SK-N-SH (cell line): ENCODE data around the gene PIBF1. TPM values are rescaled to one million over a fixed set of nuclear protein-coding genes. Genes with fewer than 3 reads are reported as not detected.

Source experiments
- CTCF ChIA-PET: fragments of 300-600, 350-600 bp; formaldehyde crosslinking; extraction: SDS; loops from one replicate; lab custom pipeline; 2021; lab: Yijun Ruan, JAX
- POLR2A ChIA-PET: fragments of 350-600 bp; sonication (Branson Sonifier 250); formaldehyde crosslinking; extraction: SDS; loops from one replicate; lab custom pipeline; 2020; ENCODE audit warnings: antibody characterized with exemption, inconsistent platforms; lab: Yijun Ruan, JAX
- DNase-seq: peaks from one replicate; pipeline ENCODE4 v3.0.0; 2012
- H2AFZ ChIP-seq: fragments of 200-600 bp; sonication (generic); 2 replicates; pipeline ENCODE4 v1.8.1; 2016; ENCODE audit warnings: antibody characterized with exemption, mild to moderate bottlenecking, low read depth
- H3F3A ChIP-seq: fragments of 200-600 bp; sonication (generic); replicated peaks from 2 replicates; pipeline ENCODE3; 2016; ENCODE audit warnings: antibody characterized with exemption, mild to moderate bottlenecking; ENCODE audit not compliant: insufficient read depth
- H3K27ac ChIP-seq, 2 experiments: fragments of 200-500 bp in 1 of 2; fragments of 200-600 bp in 1 of 2; sonication (Bioruptor generic) in 1 of 2; sonication (generic), shearing (Covaris generic) in 1 of 2; 2 replicates each; pipeline versions ENCODE4 v1.5.1 to v1.6.1; 2014 to 2016; ENCODE audit warnings: low read depth in 2 of 2, inconsistent platforms in 1 of 2, low read length in 1 of 2, mild to moderate bottlenecking in 1 of 2, mixed read lengths in 1 of 2
- H3K27me3 ChIP-seq: fragments of 200-600 bp; sonication (generic), shearing (Covaris generic); 2 replicates; pipeline ENCODE4 v1.6.1; 2016; ENCODE audit warnings: mixed run types; ENCODE audit not compliant: insufficient read depth
- H3K36me3 ChIP-seq, 2 experiments: fragments of 200-500 bp in 1 of 2; fragments of 200-600 bp in 1 of 2; sonication (Bioruptor generic) in 1 of 2; sonication (generic) in 1 of 2; replicated peaks in 1 of 2; 2 replicates each; pipeline versions ENCODE3 to v1.5.1; 2014 to 2016; ENCODE audit warnings: low read length in 1 of 2, mild to moderate bottlenecking in 1 of 2; ENCODE audit not compliant: insufficient read depth in 2 of 2, control insufficient read depth in 1 of 2
- H3K4me1 ChIP-seq, 2 experiments: fragments of 200-500 bp in 1 of 2; fragments of 200-600 bp in 1 of 2; sonication (Bioruptor generic) in 1 of 2; sonication (generic), shearing (Covaris generic) in 1 of 2; 2 replicates each; pipeline versions ENCODE4 v1.5.1 to v1.6.1; 2014 to 2016; ENCODE audit warnings: low read depth in 1 of 2, low read length in 1 of 2, mixed run types in 1 of 2; ENCODE audit not compliant: insufficient read depth in 2 of 2, control insufficient read depth in 1 of 2
- H3K4me2 ChIP-seq: fragments of 200-600 bp; sonication (generic), shearing (Covaris generic); 2 replicates; pipeline ENCODE4 v1.6.1; 2017; ENCODE audit warnings: mixed run types
- H3K4me3 ChIP-seq, 2 experiments: fragments of 200-500 bp in 1 of 2; fragments of 200-600 bp in 1 of 2; sonication (Bioruptor generic) in 1 of 2; sonication (generic), shearing (Covaris generic) in 1 of 2; 2 replicates each; pipeline versions ENCODE4 v1.5.1 to v1.8.1; 2014 to 2016; ENCODE audit warnings: low read depth in 2 of 2, inconsistent platforms in 1 of 2, low read length in 1 of 2, mild to moderate bottlenecking in 1 of 2, mixed read lengths in 1 of 2, moderate library complexity in 1 of 2
- H3K79me2 ChIP-seq: fragments of 200-600 bp; sonication (generic); 2 replicates; pipeline ENCODE4 v1.8.1; 2017; ENCODE audit warnings: mild to moderate bottlenecking; ENCODE audit not compliant: insufficient read depth
- H3K9ac ChIP-seq: fragments of 200-600 bp; sonication (generic); 2 replicates; pipeline ENCODE4 v1.6.1; 2017; ENCODE audit warnings: mixed run types
- H3K9me2 ChIP-seq: fragments of 200-600 bp; sonication (generic); 2 replicates; pipeline ENCODE4 v1.6.1; 2017; ENCODE audit warnings: mixed run types
- H3K9me3 ChIP-seq: fragments of 200-600 bp; sonication (generic); 2 replicates; pipeline ENCODE4 v1.6.1; 2017; ENCODE audit warnings: mixed run types, mild to moderate bottlenecking, moderate library complexity
- H4K20me1 ChIP-seq: fragments of 200-600 bp; sonication (generic); 2 replicates; pipeline ENCODE4 v1.6.1; 2017; ENCODE audit warnings: mild to moderate bottlenecking, mixed run types; ENCODE audit not compliant: insufficient read depth
- EP300 ChIP-seq, 2 experiments: IDR thresholded peaks; 2 replicates each; pipeline versions ENCODE4 v1.4.0 to v1.6.1; 2012; ENCODE audit warnings: borderline replicate concordance in 1 of 2, low read depth in 1 of 2, low read length in 1 of 2
- FOXM1 ChIP-seq: IDR thresholded peaks from 2 replicates; pipeline ENCODE4 v1.4.0; 2012; ENCODE audit warnings: low read depth, mild to moderate bottlenecking
- GABPA ChIP-seq: IDR thresholded peaks from 2 replicates; pipeline ENCODE4 v1.4.0; 2012; ENCODE audit warnings: low read depth, mild to moderate bottlenecking
- GATA2 ChIP-seq: sonication (generic); formaldehyde crosslinking; IDR thresholded peaks from 2 replicates; pipeline ENCODE4 v1.5.0; 2020; ENCODE audit warnings: mild to moderate bottlenecking, missing genetic modification reagents
- IRF3 ChIP-seq: fragments of 150-350 bp; IDR thresholded peaks from 2 replicates; pipeline ENCODE4 v1.6.1; 2016; ENCODE audit warnings: mild to moderate bottlenecking, low read depth, low read length
- RAD21 ChIP-seq: IDR thresholded peaks from 2 replicates; pipeline ENCODE4 v1.6.1; 2012; ENCODE audit warnings: mild to moderate bottlenecking, low read length
- RFX5 ChIP-seq: IDR thresholded peaks from 2 replicates; pipeline ENCODE4 v1.6.1; 2012; ENCODE audit warnings: mild to moderate bottlenecking, improper control_type of control experiment, low read length
- TEAD4 ChIP-seq: IDR thresholded peaks from 2 replicates; pipeline ENCODE4 v1.4.0; 2012; ENCODE audit warnings: mild to moderate bottlenecking, borderline replicate concordance; ENCODE audit not compliant: insufficient read depth
- USF2 ChIP-seq: fragments of 150-350 bp; IDR thresholded peaks from 2 replicates; pipeline ENCODE4 v1.6.1; 2017; ENCODE audit warnings: antibody characterized with exemption, low read length, low read depth, borderline replicate concordance
- polyA plus RNA-seq, 3 experiments: library from polyadenylated mRNA; depleted of rRNA; stranded (reverse); fragments of >200 nt; gene quantifications; 2 replicates each; pipeline ENCODE4 v1.2.3, GENCODE V29; 2012
- TF ChIP-seq, protein P1 (sequence below): IDR thresholded peaks from 2 replicates; pipeline ENCODE4 v1.4.0; 2012; ENCODE audit warnings: low read depth, borderline replicate concordance
- TF ChIP-seq, protein P2 (sequence below): IDR thresholded peaks from 2 replicates; pipeline ENCODE4; 2012
- TF ChIP-seq, protein P3 (sequence below): fragments of 200-600 bp; sonication (generic); IDR thresholded peaks from 2 replicates; pipeline ENCODE4 v1.6.1; 2017; ENCODE audit warnings: antibody characterized with exemption, mild to moderate bottlenecking, moderate library complexity

The PIBF1 gene
- polyA plus RNA-seq, 1 of the 3 experiments (the other 2 are of a cell fraction): 3.9 TPM

DNA sequence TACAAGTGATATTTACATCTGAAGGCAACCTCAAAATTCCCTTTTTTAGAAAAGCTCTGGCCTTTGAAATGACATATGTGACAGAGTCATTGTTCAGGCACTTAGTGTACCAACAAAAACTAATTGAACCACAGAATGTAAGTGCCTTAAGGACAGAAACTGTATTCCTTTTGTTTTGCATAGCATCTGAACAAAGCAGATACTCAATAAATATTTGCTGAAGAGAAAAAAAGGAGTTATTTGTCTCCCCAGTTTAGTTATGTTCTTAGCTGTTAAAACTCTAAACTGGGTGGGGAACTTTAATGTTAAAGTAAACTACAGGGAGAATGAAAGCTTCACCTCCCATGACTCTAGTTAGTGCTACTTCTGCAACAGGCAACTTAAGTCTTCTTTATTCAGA is 220.0 kb downstream of the PIBF1 start:
- no peak overlapping the region for H3K9ac ChIP-seq
- ChIA-PET CTCF (interaction anchor here (0.6 kb wide), 1 partner anchor 16 kb away, joined by 3 read pairs; no protein-coding TSS in a partner anchor), POLR2A (no interaction called here)
- no peaks in the 10 kb centered on the region for H3F3A ChIP-seq
- no peaks in the 10 kb centered on the region for H3K9me2 ChIP-seq
- H3K27me3 ChIP-seq: no peaks in the 10 kb centered on the region
- peaks cover 7 to 31% of the 10 kb centered on the region in 2 experiments for H3K36me3 ChIP-seq
- H2AFZ ChIP-seq: no peak overlapping the region
- TF ChIP-seq IRF3 (no peak), RAD21 (no peak), FOXM1 (no peak), EP300 (IDR thresholded peaks at IDR 0.05; ENCODE audit: borderline replicate concordance in 1 of 2, low read depth in 1 of 2, low read length in 1 of 2) (no peak), TEAD4 (no peak), GATA2 (CRISPR knock-in tag) (no peak), RFX5 (no peak), GABPA (no peak), USF2 (no peak)
- TF ChIP-seq, protein P1, sequence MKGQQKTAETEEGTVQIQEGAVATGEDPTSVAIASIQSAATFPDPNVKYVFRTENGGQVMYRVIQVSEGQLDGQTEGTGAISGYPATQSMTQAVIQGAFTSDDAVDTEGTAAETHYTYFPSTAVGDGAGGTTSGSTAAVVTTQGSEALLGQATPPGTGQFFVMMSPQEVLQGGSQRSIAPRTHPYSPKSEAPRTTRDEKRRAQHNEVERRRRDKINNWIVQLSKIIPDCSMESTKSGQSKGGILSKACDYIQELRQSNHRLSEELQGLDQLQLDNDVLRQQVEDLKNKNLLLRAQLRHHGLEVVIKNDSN: no peak
- TF ChIP-seq, protein P2, sequence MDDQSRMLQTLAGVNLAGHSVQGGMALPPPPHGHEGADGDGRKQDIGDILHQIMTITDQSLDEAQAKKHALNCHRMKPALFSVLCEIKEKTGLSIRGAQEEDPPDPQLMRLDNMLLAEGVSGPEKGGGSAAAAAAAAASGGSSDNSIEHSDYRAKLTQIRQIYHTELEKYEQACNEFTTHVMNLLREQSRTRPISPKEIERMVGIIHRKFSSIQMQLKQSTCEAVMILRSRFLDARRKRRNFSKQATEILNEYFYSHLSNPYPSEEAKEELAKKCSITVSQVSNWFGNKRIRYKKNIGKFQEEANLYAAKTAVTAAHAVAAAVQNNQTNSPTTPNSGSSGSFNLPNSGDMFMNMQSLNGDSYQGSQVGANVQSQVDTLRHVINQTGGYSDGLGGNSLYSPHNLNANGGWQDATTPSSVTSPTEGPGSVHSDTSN: no peak
- TF ChIP-seq, protein P3, sequence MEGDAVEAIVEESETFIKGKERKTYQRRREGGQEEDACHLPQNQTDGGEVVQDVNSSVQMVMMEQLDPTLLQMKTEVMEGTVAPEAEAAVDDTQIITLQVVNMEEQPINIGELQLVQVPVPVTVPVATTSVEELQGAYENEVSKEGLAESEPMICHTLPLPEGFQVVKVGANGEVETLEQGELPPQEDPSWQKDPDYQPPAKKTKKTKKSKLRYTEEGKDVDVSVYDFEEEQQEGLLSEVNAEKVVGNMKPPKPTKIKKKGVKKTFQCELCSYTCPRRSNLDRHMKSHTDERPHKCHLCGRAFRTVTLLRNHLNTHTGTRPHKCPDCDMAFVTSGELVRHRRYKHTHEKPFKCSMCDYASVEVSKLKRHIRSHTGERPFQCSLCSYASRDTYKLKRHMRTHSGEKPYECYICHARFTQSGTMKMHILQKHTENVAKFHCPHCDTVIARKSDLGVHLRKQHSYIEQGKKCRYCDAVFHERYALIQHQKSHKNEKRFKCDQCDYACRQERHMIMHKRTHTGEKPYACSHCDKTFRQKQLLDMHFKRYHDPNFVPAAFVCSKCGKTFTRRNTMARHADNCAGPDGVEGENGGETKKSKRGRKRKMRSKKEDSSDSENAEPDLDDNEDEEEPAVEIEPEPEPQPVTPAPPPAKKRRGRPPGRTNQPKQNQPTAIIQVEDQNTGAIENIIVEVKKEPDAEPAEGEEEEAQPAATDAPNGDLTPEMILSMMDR: no peak
- H3K9me3 ChIP-seq: no peaks in the 10 kb centered on the region
- H3K4me3 ChIP-seq: no peak overlapping the region
- no peak overlapping the region for H3K4me2 ChIP-seq
- H4K20me1 ChIP-seq: no peaks in the 10 kb centered on the region
- no peak for DNase-seq
- peaks cover 0 to 8% of the 10 kb centered on the region in 2 experiments; a peak in 2 of 4 replicates for H3K4me1 ChIP-seq
- no peak overlapping the region for H3K27ac ChIP-seq
- no peaks in the 10 kb centered on the region for H3K79me2 ChIP-seq
